SU-DHL-6 (cell line): ENCODE results near the gene CCDC186.
A peak's percentile ranks its signal among the peaks of the same experiment; 100 is the strongest.

Source experiments
- H2AFZ ChIP-seq: fragments of 200-600 bp; sonication (generic); 2 replicates; pipeline ENCODE4 v1.6.1; 2014; ENCODE audit warnings: low read depth, mild to moderate bottlenecking, moderate library complexity, mixed read lengths, antibody characterized with exemption, low read length; ENCODE audit not compliant: severe bottlenecking
- H3F3A ChIP-seq: fragments of 200-600 bp; shearing (Covaris generic); 2 replicates; pipeline ENCODE4 v1.6.0; 2016; ENCODE audit warnings: antibody characterized with exemption, mild to moderate bottlenecking; ENCODE audit not compliant: insufficient read depth
- H3K27ac ChIP-seq: fragments of 200-600 bp; sonication (generic); 2 replicates; pipeline ENCODE4 v1.5.1; 2016; ENCODE audit warnings: low read depth, mild to moderate bottlenecking, low read length, moderate library complexity, mixed read lengths
- H3K27me3 ChIP-seq: fragments of 200-600 bp; sonication (generic), shearing (Covaris generic); 2 replicates; pipeline ENCODE4 v1.6.0; 2014; ENCODE audit warnings: mild to moderate bottlenecking, low read length
- H3K36me3 ChIP-seq: fragments of 200-600 bp; sonication (generic); 2 replicates; pipeline ENCODE4 v1.6.1; 2014; ENCODE audit warnings: mild to moderate bottlenecking, low read length, mixed read lengths
- H3K4me2 ChIP-seq: fragments of 300-600, 200-600 bp; shearing (Covaris generic), sonication (generic); 2 replicates; pipeline ENCODE4 v1.6.0; 2014; ENCODE audit warnings: low read length, low read depth, mild to moderate bottlenecking; ENCODE audit not compliant: poor library complexity, severe bottlenecking
- H3K4me3 ChIP-seq: fragments of 200-600 bp; sonication (generic); 2 replicates; pipeline ENCODE4 v1.5.1; 2014; ENCODE audit warnings: antibody characterized with exemption, low read length, mild to moderate bottlenecking, mixed read lengths; ENCODE audit not compliant: insufficient read depth, poor library complexity, severe bottlenecking
- H3K79me2 ChIP-seq: fragments of 200-600 bp; sonication (generic); 2 replicates; pipeline ENCODE4 v1.6.1; 2014; ENCODE audit warnings: mild to moderate bottlenecking, low read length, moderate library complexity; ENCODE audit not compliant: insufficient read depth
- H3K9ac ChIP-seq: fragments of 200-600 bp; sonication (generic); 2 replicates; pipeline ENCODE4 v1.7.0; 2014; ENCODE audit warnings: mild to moderate bottlenecking, low read length
- H3K9me2 ChIP-seq: fragments of 200-600 bp; sonication (generic); replicated peaks from 2 replicates; pipeline ENCODE4 v1.6.1; 2014; ENCODE audit warnings: low read length; ENCODE audit not compliant: insufficient read depth
- H3K9me3 ChIP-seq: fragments of 200-600 bp; sonication (generic); 2 replicates; pipeline ENCODE4 v1.6.1; 2014; ENCODE audit warnings: low read length, mixed read lengths; ENCODE audit not compliant: insufficient read depth
- H4K20me1 ChIP-seq: fragments of 200-600 bp; sonication (generic); 2 replicates; pipeline ENCODE4 v1.6.1; 2014; ENCODE audit warnings: low read depth, mild to moderate bottlenecking, antibody characterized with exemption, low read length, moderate library complexity, mixed read lengths
- CTCF ChIP-seq: fragments of 200-600 bp; sonication (generic); IDR thresholded peaks from one replicate; pipeline ENCODE4 v1.5.1; 2017; ENCODE audit warnings: antibody characterized with exemption, mild to moderate bottlenecking, low read length, moderate library complexity; ENCODE audit not compliant: insufficient read depth, poor library complexity, severe bottlenecking
- EZH2phosphoT487 ChIP-seq: fragments of 200-600 bp; sonication (generic), shearing (Covaris generic); conservative IDR thresholded peaks from 2 replicates; pipeline ENCODE4 v1.6.1; 2018; ENCODE audit warnings: mild to moderate bottlenecking, antibody characterized with exemption, low read length, moderate library complexity, mixed read lengths

The CCDC186 gene

GRCh38 chr10:114083040-114083439, 91.0 kb downstream of the CCDC186 start:
- Histone ChIP-seq H3K27me3 (no peaks in the 10 kb centered on the region), H3K9me2 (no peaks in the 10 kb centered on the region), H3K79me2 (no peaks in the 10 kb centered on the region), H4K20me1 (no peaks in the 10 kb centered on the region), H3K27ac (no peak overlapping the region), H3K9me3 (no peaks in the 10 kb centered on the region), H3K9ac (no peak overlapping the region), H3K4me3 (no peak overlapping the region), H3K4me2 (no peak overlapping the region), H3F3A (no peaks in the 10 kb centered on the region), H3K36me3 (no peaks in the 10 kb centered on the region), H2AFZ (peak overlapping the region; percentile 15)
- no peak for TF ChIP-seq CTCF
- TF ChIP-seq EZH2phosphoT487 = no peak

GRCh38 chr10:114081911-114082583, 92.0 kb downstream of the CCDC186 start:
- Histone ChIP-seq H3K9me3 (no peaks in the 10 kb centered on the region), H2AFZ (no peak overlapping the region), H3K4me2 (no peak overlapping the region), H3K4me3 (no peak overlapping the region), H3K27ac (no peak overlapping the region), H3K27me3 (no peaks in the 10 kb centered on the region), H3F3A (no peaks in the 10 kb centered on the region), H3K9ac (no peak overlapping the region), H3K36me3 (no peaks in the 10 kb centered on the region), H4K20me1 (no peaks in the 10 kb centered on the region), H3K9me2 (no peaks in the 10 kb centered on the region), H3K79me2 (no peaks in the 10 kb centered on the region)
- TF ChIP-seq EZH2phosphoT487 = no peak
- no peak for TF ChIP-seq CTCF

- no peak overlapping the region for H2AFZ ChIP-seq
- no peak overlapping the region for H3K9ac ChIP-seq
- no peak overlapping the region for H3K27ac ChIP-seq
- H3K9me3 ChIP-seq = no peaks in the 10 kb centered on the region
- H4K20me1 ChIP-seq = no peaks in the 10 kb centered on the region
- no peaks in the 10 kb centered on the region for H3K27me3 ChIP-seq
- H3K4me2 ChIP-seq = no peak overlapping the region
- no peaks in the 10 kb centered on the region for H3K9me2 ChIP-seq
- TF ChIP-seq EZH2phosphoT487 (no peak), CTCF (no peak)
- no peak overlapping the region for H3K4me3 ChIP-seq
- H3K79me2 ChIP-seq = no peaks in the 10 kb centered on the region
- H3K36me3 ChIP-seq = no peaks in the 10 kb centered on the region
- H3F3A ChIP-seq = no peaks in the 10 kb centered on the region
Observed at GRCh38 chr10:114079421-114079820, 94.6 kb downstream of the CCDC186 start.
